NCI-H2029 (cell line): ENCODE results near the gene ITGB8.
"Not testable (repeated sequence)": the region's sequence is repeated elsewhere in the genome, so short reads cannot be mapped to it uniquely, and the experiment has no call there.

Source experiments
- DNase-seq: peaks from one replicate; lab custom pipeline; 2025; lab: John Stamatoyannopoulos, UW

The ITGB8 gene

GRCh38 chr7:20381406-20382034 is 50.8 kb downstream of the ITGB8 start:
- no peak for DNase-seq

- no peak for DNase-seq
Observed at GRCh38 chr7:20383351-20383750, 52.7 kb downstream of the ITGB8 start.

DNA sequence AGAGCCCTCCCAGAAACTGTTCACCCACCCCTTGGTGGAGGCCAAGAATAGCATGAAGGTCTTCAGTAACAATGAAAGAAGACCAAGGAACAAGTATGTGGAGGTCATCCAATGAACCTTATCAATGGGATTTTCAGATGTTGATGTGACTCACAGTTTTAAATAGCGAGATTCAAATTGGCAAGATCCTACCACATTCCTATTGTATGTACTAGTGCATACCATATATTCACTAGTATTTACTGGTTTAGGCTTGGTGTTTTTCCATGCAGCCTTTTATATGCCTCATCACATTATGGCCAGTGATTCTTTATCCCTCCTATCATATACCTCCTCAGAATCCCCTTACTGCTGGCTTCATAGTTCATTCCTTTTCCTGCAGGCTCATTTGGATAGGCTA is 54.4 kb downstream of the ITGB8 start:
- DNase-seq = no peak

- no peak for DNase-seq
Observed at GRCh38 chr7:20388084-20388483, 57.4 kb downstream of the ITGB8 start.

DNA sequence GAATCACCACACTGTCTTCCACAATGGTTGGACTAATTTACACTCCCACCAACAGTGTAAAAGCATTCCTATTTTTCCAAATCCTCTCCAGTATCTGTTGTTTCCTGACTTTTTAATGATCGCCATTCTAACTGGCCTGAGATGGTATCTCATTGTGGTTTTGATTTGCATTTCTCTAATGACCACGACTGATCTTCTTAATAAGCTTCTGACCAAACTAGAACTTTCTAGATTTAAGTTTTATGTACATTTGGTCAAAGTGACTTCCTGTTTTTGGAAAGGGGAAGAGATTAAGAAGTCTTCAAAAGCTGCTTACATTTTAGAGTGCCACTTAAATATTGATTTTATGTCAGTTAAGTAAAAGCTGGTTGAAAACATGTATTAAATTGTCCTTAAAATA is 58.5 kb downstream of the ITGB8 start:
- not testable (repeated sequence) for DNase-seq

GRCh38 chr7:20393021-20393610 is 62.4 kb downstream of the ITGB8 start:
- DNase-seq = no peak

- DNase-seq = no peak
Observed at GRCh38 chr7:20393616-20394015, 62.9 kb downstream of the ITGB8 start.

- no peak for DNase-seq
Observed at GRCh38 chr7:20394284-20394683, 63.6 kb downstream of the ITGB8 start.

DNA sequence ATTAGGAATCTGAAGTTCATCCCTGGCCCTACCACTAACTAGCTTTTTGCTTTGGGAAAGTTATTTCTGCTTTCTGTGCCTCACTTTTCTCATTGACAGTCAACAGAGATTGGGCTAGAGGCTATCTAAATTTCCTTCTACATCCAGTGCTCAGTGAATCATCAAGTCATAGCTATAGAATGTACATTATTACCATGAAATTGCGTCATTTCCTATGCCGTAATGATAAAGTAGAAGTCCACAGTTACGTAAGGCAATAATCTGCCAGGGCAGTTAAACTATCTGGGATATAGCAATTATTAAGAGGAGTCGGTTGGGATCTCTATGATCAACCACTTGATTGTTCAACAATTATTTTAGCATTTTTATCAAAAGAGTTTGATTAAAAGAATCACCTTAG is 64.4 kb downstream of the ITGB8 start:
- DNase-seq = no peak

- no peak for DNase-seq
Observed at GRCh38 chr7:20395511-20395910, 64.8 kb downstream of the ITGB8 start.

GRCh38 chr7:20399521-20399920 is 68.8 kb downstream of the ITGB8 start:
- no peak for DNase-seq

DNA sequence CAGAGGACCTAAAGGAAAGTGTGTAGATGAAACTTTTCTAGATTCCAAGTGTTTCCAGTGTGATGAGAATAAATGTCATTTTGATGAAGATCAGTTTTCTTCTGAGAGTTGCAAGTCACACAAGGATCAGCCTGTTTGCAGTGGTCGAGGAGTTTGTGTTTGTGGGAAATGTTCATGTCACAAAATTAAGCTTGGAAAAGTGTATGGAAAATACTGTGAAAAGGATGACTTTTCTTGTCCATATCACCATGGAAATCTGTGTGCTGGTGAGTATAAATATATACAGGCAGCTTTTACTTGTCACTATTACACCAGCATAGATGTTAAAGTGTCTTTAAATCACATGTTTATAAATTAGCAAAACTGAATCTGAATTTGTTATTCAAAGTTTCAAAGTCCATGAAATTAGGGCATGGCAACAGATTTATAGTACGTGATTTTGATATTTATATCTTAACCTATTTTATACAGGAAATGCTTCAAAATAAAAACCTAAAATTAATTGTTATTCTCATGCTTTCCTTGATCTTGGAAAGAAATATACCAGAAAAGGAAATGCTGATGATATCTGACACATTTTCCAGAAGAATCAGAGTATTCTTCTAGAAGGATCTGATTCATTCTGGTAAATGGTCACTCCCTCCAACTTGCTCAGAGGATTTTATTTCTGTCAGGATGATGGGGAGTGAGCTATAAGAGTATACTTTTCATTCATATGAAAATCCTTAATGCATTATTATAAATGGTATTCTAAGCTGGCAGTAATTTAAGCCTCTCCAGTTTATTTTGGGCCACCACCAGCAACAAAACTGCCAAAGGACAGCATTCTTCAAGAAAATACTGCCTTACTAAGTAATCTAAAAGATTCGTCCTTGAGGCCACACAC is 71.4 kb downstream of the ITGB8 start:
- DNase-seq = no peak

DNA sequence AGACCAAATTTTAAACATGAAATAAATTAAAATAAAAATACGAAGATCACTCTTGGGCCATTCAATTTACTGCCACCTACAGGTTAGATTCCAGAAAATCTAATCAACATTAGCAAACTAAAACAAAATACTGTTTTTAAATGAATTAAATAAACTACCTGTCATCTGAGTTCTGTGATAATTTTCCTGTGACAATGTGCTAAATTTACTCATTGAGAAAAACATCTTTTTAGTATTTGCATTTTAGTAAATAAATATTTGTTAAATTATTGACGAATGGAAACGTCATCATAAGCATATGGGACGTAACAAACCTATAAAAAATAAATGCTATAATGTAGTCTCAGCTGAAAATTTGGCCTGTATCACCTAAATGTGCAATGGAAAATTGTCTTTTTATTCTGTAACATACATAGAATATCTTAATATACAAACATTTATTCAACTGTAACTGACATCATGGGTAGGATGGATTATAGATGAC is 72.1 kb downstream of the ITGB8 start:
- no peak for DNase-seq

- DNase-seq = no peak
Observed at GRCh38 chr7:20403331-20403730, 72.6 kb downstream of the ITGB8 start.

DNA sequence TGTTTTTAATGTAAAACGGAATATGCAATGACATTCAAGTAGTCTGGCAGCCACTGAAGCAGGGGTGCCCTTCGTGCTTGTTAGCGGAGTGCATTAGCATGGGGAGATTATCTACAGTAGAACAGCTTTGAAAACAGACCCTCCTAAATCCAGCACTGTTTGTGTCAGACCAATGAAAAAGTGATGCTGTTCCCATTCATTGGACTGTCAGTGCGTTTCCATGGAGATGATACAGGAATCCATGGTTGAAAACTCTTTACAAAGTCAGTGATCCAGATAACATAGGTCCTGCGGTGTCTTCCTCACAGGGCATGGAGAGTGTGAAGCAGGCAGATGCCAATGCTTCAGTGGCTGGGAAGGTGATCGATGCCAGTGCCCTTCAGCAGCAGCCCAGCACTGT is 73.6 kb downstream of the ITGB8 start:
- no peak for DNase-seq

DNA sequence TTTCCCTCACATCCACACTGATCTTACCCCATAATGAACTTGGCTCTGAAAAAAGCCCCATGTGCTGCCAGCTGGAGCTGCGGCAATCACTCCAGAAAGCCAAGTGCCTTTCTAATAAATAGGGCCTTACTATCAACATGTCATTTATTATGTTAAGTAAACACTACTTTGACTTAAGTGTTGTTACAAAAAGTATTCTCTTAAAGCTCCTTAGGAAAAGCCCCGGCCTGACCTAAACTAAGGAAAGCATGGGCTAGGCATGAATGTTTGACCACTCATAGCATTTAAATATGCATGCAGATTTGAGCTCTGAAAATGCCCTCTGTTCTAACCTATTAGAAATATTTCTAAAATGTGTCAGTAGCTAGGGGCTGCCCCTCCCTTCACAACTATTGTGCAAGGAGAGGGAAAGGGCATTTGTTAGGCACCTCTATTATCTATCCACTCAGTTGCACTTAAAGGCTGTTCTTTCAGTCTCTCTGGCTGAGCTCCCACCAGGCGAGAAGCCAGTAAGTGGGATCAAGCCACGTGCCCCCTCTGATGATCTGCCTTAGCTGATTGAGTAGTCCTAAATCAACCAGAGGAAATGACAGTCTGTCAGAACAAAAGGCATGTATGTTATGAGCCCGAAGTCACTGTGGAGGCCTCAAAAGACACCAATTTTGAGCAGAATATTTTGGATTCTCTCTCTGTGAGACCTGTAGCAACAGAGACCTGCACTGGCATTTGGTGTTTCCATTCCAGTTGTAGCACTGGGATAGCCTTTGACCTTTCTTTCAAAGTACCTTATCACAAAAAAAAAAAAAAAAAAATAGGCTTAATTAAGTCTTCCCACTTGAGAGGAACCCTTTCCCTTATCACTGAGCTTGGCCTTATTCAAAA is 77.1 kb downstream of the ITGB8 start:
- peak; percentile 74 for DNase-seq

DNA sequence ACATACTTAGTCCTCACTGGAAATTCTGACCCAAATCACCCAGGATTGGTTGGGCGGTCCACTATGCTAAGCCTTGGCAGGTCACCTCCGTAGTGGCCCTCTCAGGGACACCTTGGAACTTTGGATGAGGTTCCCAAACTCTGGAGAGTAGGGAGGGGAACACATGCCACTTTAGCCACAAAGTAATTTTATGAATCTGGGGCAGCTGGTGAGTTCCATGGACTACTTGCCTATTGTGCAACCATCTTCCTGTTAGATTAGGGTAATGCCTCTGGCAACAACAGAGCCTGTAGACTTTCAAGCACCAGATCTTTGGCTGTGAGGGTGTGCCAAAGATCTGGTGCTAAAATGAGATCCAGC is 77.7 kb downstream of the ITGB8 start:
- no peak for DNase-seq

- DNase-seq = no peak
Observed at GRCh38 chr7:20409961-20410360, 79.3 kb downstream of the ITGB8 start.

DNA sequence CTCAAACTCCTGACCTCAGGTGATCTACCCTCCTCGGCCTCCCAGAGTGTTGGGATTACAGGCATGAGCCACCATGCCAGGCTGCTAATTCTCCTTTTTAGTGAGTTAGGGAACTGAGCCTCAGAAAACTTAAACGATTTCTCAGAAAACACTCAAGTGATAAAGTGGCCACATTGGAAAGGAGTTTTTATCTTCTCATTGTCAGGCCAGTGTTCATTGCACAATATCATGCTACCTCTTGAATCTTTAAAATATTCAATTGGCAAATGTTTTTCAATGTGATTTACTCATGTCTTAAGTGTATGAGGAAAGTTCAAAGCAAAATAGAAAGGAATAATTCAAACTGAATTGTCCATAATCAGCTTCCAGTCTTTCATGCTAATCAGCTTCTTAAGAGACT is 80.7 kb downstream of the ITGB8 start:
- no peak for DNase-seq

DNA sequence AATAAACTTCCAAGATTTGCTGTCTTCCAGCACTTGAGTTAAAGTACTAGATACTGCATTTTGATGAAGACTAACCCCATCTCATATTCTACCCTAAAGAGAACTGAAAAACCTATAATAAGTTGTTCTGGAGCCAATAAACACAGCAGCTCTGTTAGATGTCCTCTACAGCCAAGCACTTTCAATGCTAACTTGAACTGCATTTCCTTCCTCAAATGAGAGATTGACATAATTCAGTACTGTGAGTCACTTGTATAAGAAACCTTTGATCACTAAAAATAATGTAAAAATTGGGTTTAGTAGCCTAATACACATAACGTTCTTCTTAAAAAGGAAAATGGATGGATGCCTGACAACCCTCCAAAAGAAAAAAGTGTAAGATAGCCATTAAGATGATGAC is 81.3 kb downstream of the ITGB8 start:
- no peak for DNase-seq

GRCh38 chr7:20417260-20417659 is 86.6 kb downstream of the ITGB8 start:
- no peak for DNase-seq
